DMS79 (cell line): ENCODE data around the gene HMGCLL1.
A peak's percentile ranks its signal among the peaks of the same experiment; 100 is the strongest.

ENCODE experiments used
- DNase-seq: peaks from one replicate; lab custom pipeline; 2025; lab: John Stamatoyannopoulos, UW

HMGCLL1 gene

GRCh38 chr6:55578537-55579363 is at the start of gene HMGCLL1:
Gene HMGCLL1 (minus strand): TSS chr6:55579192. CDS start chr6:55579055, 137 bp downstream.
- peak; percentile 57 for DNase-seq

- no peak for DNase-seq
Measured at GRCh38 chr6:55621993-55622392, 43.0 kb upstream of the HMGCLL1 start.

GRCh38 chr6:55621244-55621643 is 42.3 kb upstream of the HMGCLL1 start:
- DNase-seq, result no peak

GRCh38 chr6:55617272-55617671 is 38.3 kb upstream of the HMGCLL1 start:
- no peak for DNase-seq

- DNase-seq, result no peak
Measured at GRCh38 chr6:55604021-55604420, 25.0 kb upstream of the HMGCLL1 start.

- DNase-seq, result no peak
Measured at GRCh38 chr6:55601120-55601519, 22.1 kb upstream of the HMGCLL1 start.

GRCh38 chr6:55594442-55594841 is 15.4 kb upstream of the HMGCLL1 start:
- DNase-seq, result no peak

GRCh38 chr6:55584654-55585354 is 5.8 kb upstream of the HMGCLL1 start:
- no peak for DNase-seq

- DNase-seq, result no peak
Measured at GRCh38 chr6:55576811-55577210, 2.2 kb downstream of the HMGCLL1 start.

GRCh38 chr6:55574556-55574955 is 4.4 kb downstream of the HMGCLL1 start:
- no peak for DNase-seq

- peak; percentile 76 for DNase-seq
Measured at GRCh38 chr6:55569638-55570037, 9.4 kb downstream of the HMGCLL1 start.

- DNase-seq, result no peak
Measured at GRCh38 chr6:55568808-55569439, 10.1 kb downstream of the HMGCLL1 start.

GRCh38 chr6:55567558-55567957 is 11.4 kb downstream of the HMGCLL1 start:
- DNase-seq, result no peak

GRCh38 chr6:55566036-55566710 is 12.8 kb downstream of the HMGCLL1 start:
- no peak for DNase-seq

GRCh38 chr6:55562318-55562717 is 16.7 kb downstream of the HMGCLL1 start:
- DNase-seq, result no peak

- no peak for DNase-seq
Measured at GRCh38 chr6:55560290-55560885, 18.6 kb downstream of the HMGCLL1 start.

GRCh38 chr6:55557146-55557545 is 21.8 kb downstream of the HMGCLL1 start:
- DNase-seq, result no peak

- DNase-seq, result no peak
Measured at GRCh38 chr6:55545791-55546190, 33.2 kb downstream of the HMGCLL1 start.

GRCh38 chr6:55543633-55544309 is 35.2 kb downstream of the HMGCLL1 start:
- DNase-seq, result no peak

- no peak for DNase-seq
Measured at GRCh38 chr6:55541024-55541423, 38.0 kb downstream of the HMGCLL1 start.

- no peak for DNase-seq
Measured at GRCh38 chr6:55536391-55536956, 42.5 kb downstream of the HMGCLL1 start.
